Measurements from ENCODE around the gene ZNF235.
"Not testable (repeated sequence)": the region's sequence is repeated elsewhere in the genome, so short reads cannot be mapped to it uniquely, and the experiment has no call there.

GRCh38 chr19:44334639-44335038 lies 29.8 kb upstream of the ZNF235 start:
- TF ChIP-seq, protein P1, sequence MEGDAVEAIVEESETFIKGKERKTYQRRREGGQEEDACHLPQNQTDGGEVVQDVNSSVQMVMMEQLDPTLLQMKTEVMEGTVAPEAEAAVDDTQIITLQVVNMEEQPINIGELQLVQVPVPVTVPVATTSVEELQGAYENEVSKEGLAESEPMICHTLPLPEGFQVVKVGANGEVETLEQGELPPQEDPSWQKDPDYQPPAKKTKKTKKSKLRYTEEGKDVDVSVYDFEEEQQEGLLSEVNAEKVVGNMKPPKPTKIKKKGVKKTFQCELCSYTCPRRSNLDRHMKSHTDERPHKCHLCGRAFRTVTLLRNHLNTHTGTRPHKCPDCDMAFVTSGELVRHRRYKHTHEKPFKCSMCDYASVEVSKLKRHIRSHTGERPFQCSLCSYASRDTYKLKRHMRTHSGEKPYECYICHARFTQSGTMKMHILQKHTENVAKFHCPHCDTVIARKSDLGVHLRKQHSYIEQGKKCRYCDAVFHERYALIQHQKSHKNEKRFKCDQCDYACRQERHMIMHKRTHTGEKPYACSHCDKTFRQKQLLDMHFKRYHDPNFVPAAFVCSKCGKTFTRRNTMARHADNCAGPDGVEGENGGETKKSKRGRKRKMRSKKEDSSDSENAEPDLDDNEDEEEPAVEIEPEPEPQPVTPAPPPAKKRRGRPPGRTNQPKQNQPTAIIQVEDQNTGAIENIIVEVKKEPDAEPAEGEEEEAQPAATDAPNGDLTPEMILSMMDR (conservative IDR thresholded peaks at IDR 0.05) = not testable (repeated sequence)
- TF ChIP-seq ZFX (IDR thresholded peaks at IDR 0.05) = not testable (repeated sequence)

All from C4-2B (cell line).